Measurements from ENCODE around the gene MYOCD. TPM values are rescaled to one million over a fixed set of nuclear protein-coding genes. Genes with fewer than 3 reads are reported as not detected.

The MYOCD gene
- polyA plus RNA-seq, 2 of the 4 experiments (the other 2 are of a cell fraction): 8.6 to 12.5 TPM

DNA sequence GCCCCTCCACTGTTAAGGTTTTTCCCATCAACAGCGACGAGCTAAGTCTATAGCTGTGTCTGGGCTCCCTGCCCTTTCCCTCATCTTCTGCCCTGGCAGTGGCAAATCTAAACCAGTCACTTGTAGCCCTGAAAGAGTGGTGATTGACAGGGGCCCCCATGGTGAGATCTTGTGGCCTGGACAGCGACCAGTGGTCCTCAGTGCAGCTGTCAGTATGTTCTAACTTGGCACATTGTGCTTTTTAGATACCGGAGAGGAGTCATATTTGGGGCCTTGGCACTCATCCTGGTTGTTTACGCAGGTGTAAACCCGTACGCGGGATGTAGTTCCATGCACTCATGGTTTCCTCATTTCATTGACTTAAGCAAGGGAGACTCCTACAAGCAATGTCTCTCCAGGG, 66.1 kb downstream of the MYOCD start:
- Histone ChIP-seq H3K4me1 (peaks cover 24% of the 10 kb centered on the region), H3K27ac (no peak overlapping the region), H3K4me2 (no peak overlapping the region), H3K4me3 (no peak overlapping the region), H3K9me3 (no peaks in the 10 kb centered on the region)
- WGBS (ENCODE audit: missing lambda C conversion rate): 90% methylated on average over 8 of the region's 8 CpGs
- ATAC-seq: no peak
- POLR2A ChIA-PET: no interaction called here
- CTCF ChIA-PET: interaction anchor here (1.0 to 4.1 kb wide), 2 partner anchors 10 to 186 kb away, joined by 3 to 17 read pairs; no protein-coding TSS in a partner anchor
- TF ChIP-seq MYC (IDR thresholded peaks at IDR 0.05; ENCODE audit: borderline replicate concordance, low read length): no peak
- no peak for TF ChIP-seq RARB (CRISPR knock-in tag; IDR thresholded peaks at IDR 0.05)
- no peak for TF ChIP-seq CBX8 (IDR thresholded peaks at IDR 0.05)
- TF ChIP-seq, protein P1, sequence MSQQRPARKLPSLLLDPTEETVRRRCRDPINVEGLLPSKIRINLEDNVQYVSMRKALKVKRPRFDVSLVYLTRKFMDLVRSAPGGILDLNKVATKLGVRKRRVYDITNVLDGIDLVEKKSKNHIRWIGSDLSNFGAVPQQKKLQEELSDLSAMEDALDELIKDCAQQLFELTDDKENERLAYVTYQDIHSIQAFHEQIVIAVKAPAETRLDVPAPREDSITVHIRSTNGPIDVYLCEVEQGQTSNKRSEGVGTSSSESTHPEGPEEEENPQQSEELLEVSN (IDR thresholded peaks at IDR 0.05; ENCODE audit: borderline replicate concordance, low read depth): no peak
- TF ChIP-seq CHD2 (IDR thresholded peaks at IDR 0.05; ENCODE audit: low read length, partially characterized antibody): no peak
- TF ChIP-seq RCOR1 (IDR thresholded peaks at IDR 0.05; ENCODE audit: low read depth, low read length): no peak
- no peak for DNase-seq (ENCODE audit: low read depth in 1 of 2, low spot score in 1 of 2)
- FAIRE-seq: no peak

DNA sequence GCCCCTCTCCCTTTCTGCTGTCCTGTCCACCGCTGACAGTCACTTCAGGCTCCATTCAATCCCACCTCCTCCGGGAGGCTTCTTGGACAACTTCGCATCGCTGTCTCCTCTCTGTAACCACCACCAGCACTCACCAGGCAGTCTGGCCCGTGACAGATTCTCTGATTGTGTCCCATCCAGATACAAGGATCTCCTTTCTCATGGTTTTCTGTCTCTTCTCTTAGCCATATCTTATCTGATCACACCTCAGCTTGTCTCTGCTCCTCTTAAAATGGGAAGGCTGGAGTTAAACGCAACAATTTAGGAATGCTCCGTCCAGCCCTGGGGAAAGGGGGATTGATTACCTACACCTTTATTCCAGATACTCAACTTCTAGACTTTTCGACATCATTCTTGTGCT, 66.7 kb downstream of the MYOCD start:
- POLR2A ChIA-PET: no interaction called here
- ATAC-seq (no peak), FAIRE-seq (no peak), DNase-seq (ENCODE audit: low read depth in 1 of 2, low spot score in 1 of 2) (no peak)
- no peak for TF ChIP-seq NR3C1 (IDR thresholded peaks at IDR 0.05)
- TF ChIP-seq TFCP2L1 (CRISPR knock-in tag; IDR thresholded peaks at IDR 0.05): no peak
- TF ChIP-seq HDAC2 (IDR thresholded peaks at IDR 0.05): no peak
- TF ChIP-seq KDM5A (IDR thresholded peaks at IDR 0.05): no peak
- no peak for TF ChIP-seq MYC (IDR thresholded peaks at IDR 0.05; ENCODE audit: borderline replicate concordance, low read length)
- TF ChIP-seq, protein P2, sequence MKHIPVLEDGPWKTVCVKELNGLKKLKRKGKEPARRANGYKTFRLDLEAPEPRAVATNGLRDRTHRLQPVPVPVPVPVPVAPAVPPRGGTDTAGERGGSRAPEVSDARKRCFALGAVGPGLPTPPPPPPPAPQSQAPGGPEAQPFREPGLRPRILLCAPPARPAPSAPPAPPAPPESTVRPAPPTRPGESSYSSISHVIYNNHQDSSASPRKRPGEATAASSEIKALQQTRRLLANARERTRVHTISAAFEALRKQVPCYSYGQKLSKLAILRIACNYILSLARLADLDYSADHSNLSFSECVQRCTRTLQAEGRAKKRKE (CRISPR knock-in tag; IDR thresholded peaks at IDR 0.05; ENCODE audit: low read depth): no peak
- TF ChIP-seq CEBPB (IDR thresholded peaks at IDR 0.05): no peak
- no peak for TF ChIP-seq RFX5 (IDR thresholded peaks at IDR 0.05)
- no peak for TF ChIP-seq BHLHE40 (IDR thresholded peaks at IDR 0.05; ENCODE audit: low read depth, low read length)
- Histone ChIP-seq H3K27ac (no peak overlapping the region), H3K4me1 (peaks cover 21% of the 10 kb centered on the region), H3K4me2 (no peak overlapping the region), H3K4me3 (no peak overlapping the region), H3K9me3 (no peaks in the 10 kb centered on the region)
- CTCF ChIA-PET: interaction anchor here (0.6 to 4.1 kb wide), 2 partner anchors 9 to 33 kb away, joined by 3 to 17 read pairs; no protein-coding TSS in a partner anchor
- WGBS (ENCODE audit: missing lambda C conversion rate): 94% methylated on average over 8 of the region's 8 CpGs

DNA sequence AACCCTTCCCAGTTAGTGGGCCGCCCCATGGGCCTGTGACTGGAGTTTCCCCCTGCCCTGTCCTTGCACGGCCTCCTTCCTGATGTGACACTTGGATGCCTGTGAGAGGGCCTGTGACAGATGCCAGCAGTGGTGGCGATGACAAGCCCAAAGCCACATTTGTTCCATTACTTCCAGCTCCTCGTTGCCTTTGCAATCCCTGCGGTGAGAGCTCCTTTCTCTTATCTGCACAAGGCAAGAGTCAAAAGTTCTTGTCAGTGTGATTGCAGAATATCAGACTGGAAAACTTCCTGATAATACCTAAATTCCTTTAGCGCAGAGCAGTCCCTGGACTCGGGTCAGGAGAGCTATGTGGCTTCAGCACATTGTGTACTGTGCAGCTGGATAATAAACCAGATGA, 69.2 kb downstream of the MYOCD start:
- Histone ChIP-seq H3K4me1 (peaks cover 26% of the 10 kb centered on the region), H3K4me3 (no peak overlapping the region), H3K9me3 (no peaks in the 10 kb centered on the region), H3K27ac (no peak overlapping the region), H3K4me2 (no peak overlapping the region)
- no peak for ATAC-seq
- FAIRE-seq: no peak
- ChIA-PET POLR2A (no interaction called here), CTCF (interaction anchor here (0.7 to 0.9 kb wide), 3 partner anchors 19 to 554 kb away, joined by 3 read pairs; no protein-coding TSS in a partner anchor)
- TF ChIP-seq SREBF2 (IDR thresholded peaks at IDR 0.05) (no peak), HOXB13 (CRISPR knock-in tag; IDR thresholded peaks at IDR 0.05; ENCODE audit: low read depth) (no peak), JUNB (IDR thresholded peaks at IDR 0.05) (no peak), HEYL (CRISPR knock-in tag; IDR thresholded peaks at IDR 0.05) (no peak), KDM5A (IDR thresholded peaks at IDR 0.05) (no peak), FOSL2 (IDR thresholded peaks at IDR 0.05) (no peak), FOSL2 (CRISPR knock-in tag; IDR thresholded peaks at IDR 0.05) (no peak), MAZ (IDR thresholded peaks at IDR 0.05; ENCODE audit: borderline replicate concordance, low read depth, low read length) (no peak), ZSCAN20 (CRISPR knock-in tag; IDR thresholded peaks at IDR 0.05) (no peak), GATA3 (IDR thresholded peaks at IDR 0.05; ENCODE audit: borderline replicate concordance) (no peak)
- TF ChIP-seq, protein P3, sequence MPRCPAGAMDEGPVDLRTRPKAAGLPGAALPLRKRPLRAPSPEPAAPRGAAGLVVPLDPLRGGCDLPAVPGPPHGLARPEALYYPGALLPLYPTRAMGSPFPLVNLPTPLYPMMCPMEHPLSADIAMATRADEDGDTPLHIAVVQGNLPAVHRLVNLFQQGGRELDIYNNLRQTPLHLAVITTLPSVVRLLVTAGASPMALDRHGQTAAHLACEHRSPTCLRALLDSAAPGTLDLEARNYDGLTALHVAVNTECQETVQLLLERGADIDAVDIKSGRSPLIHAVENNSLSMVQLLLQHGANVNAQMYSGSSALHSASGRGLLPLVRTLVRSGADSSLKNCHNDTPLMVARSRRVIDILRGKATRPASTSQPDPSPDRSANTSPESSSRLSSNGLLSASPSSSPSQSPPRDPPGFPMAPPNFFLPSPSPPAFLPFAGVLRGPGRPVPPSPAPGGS (IDR thresholded peaks at IDR 0.05): no peak
- TF ChIP-seq, protein P4, sequence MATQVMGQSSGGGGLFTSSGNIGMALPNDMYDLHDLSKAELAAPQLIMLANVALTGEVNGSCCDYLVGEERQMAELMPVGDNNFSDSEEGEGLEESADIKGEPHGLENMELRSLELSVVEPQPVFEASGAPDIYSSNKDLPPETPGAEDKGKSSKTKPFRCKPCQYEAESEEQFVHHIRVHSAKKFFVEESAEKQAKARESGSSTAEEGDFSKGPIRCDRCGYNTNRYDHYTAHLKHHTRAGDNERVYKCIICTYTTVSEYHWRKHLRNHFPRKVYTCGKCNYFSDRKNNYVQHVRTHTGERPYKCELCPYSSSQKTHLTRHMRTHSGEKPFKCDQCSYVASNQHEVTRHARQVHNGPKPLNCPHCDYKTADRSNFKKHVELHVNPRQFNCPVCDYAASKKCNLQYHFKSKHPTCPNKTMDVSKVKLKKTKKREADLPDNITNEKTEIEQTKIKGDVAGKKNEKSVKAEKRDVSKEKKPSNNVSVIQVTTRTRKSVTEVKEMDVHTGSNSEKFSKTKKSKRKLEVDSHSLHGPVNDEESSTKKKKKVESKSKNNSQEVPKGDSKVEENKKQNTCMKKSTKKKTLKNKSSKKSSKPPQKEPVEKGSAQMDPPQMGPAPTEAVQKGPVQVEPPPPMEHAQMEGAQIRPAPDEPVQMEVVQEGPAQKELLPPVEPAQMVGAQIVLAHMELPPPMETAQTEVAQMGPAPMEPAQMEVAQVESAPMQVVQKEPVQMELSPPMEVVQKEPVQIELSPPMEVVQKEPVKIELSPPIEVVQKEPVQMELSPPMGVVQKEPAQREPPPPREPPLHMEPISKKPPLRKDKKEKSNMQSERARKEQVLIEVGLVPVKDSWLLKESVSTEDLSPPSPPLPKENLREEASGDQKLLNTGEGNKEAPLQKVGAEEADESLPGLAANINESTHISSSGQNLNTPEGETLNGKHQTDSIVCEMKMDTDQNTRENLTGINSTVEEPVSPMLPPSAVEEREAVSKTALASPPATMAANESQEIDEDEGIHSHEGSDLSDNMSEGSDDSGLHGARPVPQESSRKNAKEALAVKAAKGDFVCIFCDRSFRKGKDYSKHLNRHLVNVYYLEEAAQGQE (IDR thresholded peaks at IDR 0.05): no peak
- TF ChIP-seq, protein P5, sequence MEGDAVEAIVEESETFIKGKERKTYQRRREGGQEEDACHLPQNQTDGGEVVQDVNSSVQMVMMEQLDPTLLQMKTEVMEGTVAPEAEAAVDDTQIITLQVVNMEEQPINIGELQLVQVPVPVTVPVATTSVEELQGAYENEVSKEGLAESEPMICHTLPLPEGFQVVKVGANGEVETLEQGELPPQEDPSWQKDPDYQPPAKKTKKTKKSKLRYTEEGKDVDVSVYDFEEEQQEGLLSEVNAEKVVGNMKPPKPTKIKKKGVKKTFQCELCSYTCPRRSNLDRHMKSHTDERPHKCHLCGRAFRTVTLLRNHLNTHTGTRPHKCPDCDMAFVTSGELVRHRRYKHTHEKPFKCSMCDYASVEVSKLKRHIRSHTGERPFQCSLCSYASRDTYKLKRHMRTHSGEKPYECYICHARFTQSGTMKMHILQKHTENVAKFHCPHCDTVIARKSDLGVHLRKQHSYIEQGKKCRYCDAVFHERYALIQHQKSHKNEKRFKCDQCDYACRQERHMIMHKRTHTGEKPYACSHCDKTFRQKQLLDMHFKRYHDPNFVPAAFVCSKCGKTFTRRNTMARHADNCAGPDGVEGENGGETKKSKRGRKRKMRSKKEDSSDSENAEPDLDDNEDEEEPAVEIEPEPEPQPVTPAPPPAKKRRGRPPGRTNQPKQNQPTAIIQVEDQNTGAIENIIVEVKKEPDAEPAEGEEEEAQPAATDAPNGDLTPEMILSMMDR (IDR thresholded peaks at IDR 0.05): no peak
- 78% methylated on average over 7 of the region's 7 CpGs for WGBS (ENCODE audit: missing lambda C conversion rate)
- no peak for DNase-seq (ENCODE audit: low read depth in 1 of 2, low spot score in 1 of 2)

Data from A549 (cell line).